GM21423 (cell line): ENCODE measurements around the gene MINDY3.

ENCODE experiments used
- ATAC-seq: cut with Tn5 transposase; IDR thresholded peaks from one replicate; pipeline ENCODE4 v1.9.1; 2021; ENCODE audit warnings: mild to moderate bottlenecking, moderate library complexity; ENCODE audit not compliant: unreplicated experiment

Gene MINDY3

GRCh38 chr10:15808204-15808797 lies 52.0 kb downstream of the MINDY3 start:
- no peak for ATAC-seq

DNA sequence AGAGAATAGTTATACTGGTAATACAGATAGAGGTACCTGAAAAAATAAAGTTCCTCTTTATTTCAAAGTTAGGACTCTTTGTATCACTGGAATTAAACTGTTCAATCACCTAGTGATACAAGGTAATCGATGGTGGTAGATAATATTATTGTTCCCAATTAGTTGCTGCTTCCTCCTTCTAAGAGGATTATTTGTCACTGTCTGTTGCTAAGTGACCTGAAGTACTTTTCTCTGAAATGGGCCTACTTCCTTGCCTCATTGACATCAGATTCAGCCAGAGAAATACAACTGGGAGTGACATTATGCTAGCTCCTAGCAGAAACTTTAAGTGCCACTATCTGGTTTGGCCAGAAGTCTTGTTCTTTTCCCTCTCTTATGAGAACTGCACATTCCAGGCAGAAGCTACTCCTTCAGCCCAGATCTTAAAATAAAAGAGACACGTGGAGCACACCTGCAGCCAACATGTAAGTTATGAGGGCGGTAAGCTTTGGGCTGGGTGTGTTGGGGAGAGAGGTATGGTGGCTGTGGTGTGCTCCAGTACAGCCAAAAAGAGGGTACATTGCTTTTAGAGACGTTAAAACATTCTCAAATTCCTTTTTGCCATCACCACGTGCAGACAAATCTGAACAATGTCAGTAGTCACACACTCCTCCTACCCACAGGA lies 54.8 kb downstream of the MINDY3 start:
- no peak for ATAC-seq

- no peak for ATAC-seq
Observed at GRCh38 chr10:15804109-15804508, 56.2 kb downstream of the MINDY3 start.

- ATAC-seq: no peak
Observed at GRCh38 chr10:15802375-15802949, 57.8 kb downstream of the MINDY3 start.

DNA sequence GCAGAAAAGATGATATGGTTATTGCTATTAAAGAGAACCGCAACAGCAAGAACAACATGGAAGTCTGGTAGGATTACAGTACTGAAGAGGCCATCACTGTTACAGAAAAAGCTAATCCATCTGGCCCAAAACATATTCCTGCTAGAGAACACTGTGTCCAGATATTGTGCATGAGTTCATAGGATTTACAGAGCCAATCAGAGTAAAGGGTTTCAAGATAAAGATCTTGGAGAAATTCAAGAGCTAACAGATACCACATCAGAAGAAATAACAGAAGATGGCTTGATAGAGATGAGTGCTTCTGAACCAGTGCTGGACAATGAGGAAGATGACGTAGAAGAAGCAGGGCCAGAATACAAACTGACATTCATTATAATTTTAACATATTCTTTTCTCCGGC lies 58.7 kb downstream of the MINDY3 start:
- no peak for ATAC-seq

GRCh38 chr10:15801147-15801546 lies 59.2 kb downstream of the MINDY3 start:
- ATAC-seq: no peak

- no peak for ATAC-seq
Observed at GRCh38 chr10:15797346-15797745, 63.0 kb downstream of the MINDY3 start.

- no peak for ATAC-seq
Observed at GRCh38 chr10:15796762-15797161, 63.5 kb downstream of the MINDY3 start.

DNA sequence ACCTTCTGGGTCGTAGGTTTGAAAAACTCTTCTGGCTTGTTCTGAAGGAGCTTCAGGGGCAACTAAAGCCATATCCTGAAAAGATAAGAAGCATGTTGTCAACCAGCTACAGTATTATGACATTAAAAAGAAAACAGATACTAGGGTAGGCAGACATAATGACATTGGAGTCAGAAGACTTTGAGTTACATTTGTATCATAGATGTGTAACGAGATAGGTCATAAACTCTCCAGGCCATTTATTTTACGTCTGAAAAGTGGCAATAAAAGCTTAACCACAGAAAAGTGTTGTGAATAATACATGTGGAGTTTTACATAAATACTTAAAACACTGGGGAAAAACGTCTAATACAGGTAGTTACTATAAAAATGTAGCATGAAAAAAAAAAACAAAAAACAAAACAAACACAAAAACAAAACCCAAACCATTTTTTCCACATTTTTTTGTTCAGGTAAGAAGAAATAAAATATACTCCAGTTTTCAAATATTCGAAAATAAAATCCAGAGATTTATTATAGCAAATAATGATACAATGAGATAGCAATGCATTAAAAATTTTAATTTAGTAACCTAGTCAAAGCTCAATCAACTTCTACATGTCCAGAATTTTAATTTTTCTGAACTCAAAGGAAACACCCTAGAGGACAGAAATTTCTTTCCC lies 64.1 kb downstream of the MINDY3 start:
- ATAC-seq: no peak

- no peak for ATAC-seq
Observed at GRCh38 chr10:15795036-15795792, 65.1 kb downstream of the MINDY3 start.

GRCh38 chr10:15794569-15794968 lies 65.7 kb downstream of the MINDY3 start:
- ATAC-seq: no peak

DNA sequence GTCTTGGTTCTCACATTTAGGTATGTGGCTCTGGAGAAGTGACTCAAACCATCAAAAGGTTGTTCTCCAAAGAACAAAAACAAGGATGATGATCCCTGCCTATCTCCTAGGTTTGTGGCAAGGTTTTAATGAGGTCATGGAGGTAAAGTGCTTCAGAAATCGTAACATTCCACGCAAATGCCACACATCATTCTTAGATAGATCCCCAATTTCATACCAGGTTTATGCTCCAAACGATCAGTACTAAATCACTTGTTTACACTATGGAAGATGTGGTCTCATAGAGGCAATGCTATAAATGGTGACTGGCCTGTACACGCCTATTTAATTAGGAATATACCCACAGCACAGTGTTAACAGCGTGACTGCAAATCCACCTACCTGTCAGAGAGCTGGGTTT lies 66.6 kb downstream of the MINDY3 start:
- ATAC-seq: no peak

GRCh38 chr10:15792777-15793176 lies 67.5 kb downstream of the MINDY3 start:
- ATAC-seq: no peak

- no peak for ATAC-seq
Observed at GRCh38 chr10:15791816-15792524, 68.3 kb downstream of the MINDY3 start.

DNA sequence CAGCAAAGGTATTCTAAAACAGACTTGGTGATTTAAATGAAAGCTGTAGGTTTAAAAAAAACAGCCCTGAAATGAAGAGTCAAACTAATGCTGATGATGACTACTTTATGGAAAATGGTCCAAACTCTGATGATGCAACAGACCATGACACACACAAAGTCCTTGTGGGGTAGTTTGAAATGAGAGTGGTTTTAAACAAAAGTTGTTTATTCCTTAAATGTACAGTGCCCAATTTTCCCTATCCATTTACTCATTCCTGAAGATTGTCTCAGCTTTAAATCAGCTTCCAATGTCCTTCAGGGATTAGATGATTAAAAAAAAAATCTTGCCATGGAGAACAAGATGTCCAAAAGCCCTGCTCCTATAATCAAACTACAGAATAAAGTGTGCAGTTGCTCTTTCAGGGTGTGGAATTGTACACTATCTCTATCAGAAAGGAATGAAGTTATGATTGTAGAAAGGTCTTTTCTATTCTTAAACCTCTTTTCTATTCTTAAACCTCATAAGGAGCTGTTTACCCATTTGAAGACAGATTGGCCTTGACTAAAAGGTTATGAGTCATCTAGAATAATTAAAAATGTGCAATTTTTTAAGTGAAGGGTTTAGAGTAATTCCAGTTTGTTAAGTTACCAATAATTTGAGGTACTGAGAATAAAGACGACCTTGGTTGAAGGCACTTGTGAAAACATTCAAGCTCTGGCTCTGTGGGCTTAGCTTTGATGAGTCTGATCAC lies 70.3 kb downstream of the MINDY3 start:
- no peak for ATAC-seq

GRCh38 chr10:15787426-15787825 lies 72.9 kb downstream of the MINDY3 start:
- no peak for ATAC-seq

GRCh38 chr10:15784662-15785300 lies 75.5 kb downstream of the MINDY3 start:
- no peak for ATAC-seq

GRCh38 chr10:15783941-15784636 lies 76.2 kb downstream of the MINDY3 start:
- no peak for ATAC-seq

DNA sequence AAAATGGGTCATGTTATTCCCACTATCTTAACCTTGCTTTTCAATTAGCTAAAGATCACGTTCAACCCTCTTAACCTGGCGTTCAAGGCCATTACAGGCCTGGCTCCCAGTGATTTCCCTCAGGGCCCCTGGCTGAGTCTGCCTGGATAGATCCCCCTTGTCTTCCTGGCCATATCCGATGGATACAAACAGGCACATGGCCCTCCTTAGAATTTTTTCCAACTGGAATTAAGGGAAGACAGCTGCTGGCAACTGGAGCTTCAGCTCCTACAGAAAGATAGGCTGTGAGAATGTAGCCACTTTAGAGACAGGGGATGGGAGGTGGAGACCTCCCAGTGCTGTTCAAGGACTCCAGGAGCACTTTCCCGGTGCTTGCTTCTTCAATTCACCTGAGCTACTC lies 77.5 kb downstream of the MINDY3 start:
- no peak for ATAC-seq
